Measurements from ENCODE around the gene TENM4.
"Not testable (repeated sequence)": the region's sequence is repeated elsewhere in the genome, so short reads cannot be mapped to it uniquely, and the experiment has no call there.

Gene TENM4

DNA sequence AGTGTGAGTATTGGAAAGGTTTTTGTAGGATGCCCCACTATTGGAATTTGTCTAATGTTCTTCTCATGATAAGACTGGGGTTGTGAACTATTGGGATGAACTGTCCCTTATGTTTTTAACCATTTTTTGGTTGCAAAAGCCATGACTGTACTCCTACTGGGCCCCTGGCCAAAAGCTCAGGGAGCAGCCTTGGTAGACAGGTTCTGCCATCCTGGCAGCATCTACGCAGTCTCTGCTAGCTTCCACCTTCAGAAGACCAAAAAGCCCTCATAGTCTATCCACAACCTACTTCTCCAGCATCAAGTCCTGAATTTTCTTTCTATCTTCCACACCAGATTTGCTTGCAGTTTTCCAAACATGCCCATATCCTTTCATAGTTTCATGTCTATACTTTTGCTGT is 211.8 kb downstream of the TENM4 start:
- ChIA-PET CTCF (no interaction called here), POLR2A (no interaction called here)
- TF ChIP-seq, protein P1, sequence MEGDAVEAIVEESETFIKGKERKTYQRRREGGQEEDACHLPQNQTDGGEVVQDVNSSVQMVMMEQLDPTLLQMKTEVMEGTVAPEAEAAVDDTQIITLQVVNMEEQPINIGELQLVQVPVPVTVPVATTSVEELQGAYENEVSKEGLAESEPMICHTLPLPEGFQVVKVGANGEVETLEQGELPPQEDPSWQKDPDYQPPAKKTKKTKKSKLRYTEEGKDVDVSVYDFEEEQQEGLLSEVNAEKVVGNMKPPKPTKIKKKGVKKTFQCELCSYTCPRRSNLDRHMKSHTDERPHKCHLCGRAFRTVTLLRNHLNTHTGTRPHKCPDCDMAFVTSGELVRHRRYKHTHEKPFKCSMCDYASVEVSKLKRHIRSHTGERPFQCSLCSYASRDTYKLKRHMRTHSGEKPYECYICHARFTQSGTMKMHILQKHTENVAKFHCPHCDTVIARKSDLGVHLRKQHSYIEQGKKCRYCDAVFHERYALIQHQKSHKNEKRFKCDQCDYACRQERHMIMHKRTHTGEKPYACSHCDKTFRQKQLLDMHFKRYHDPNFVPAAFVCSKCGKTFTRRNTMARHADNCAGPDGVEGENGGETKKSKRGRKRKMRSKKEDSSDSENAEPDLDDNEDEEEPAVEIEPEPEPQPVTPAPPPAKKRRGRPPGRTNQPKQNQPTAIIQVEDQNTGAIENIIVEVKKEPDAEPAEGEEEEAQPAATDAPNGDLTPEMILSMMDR (IDR thresholded peaks at IDR 0.05; ENCODE audit: control extremely low read depth, extremely low read depth, low read depth, missing control alignments) = no peak
- no peak for DNase-seq (ENCODE audit: extremely low spot score)

DNA sequence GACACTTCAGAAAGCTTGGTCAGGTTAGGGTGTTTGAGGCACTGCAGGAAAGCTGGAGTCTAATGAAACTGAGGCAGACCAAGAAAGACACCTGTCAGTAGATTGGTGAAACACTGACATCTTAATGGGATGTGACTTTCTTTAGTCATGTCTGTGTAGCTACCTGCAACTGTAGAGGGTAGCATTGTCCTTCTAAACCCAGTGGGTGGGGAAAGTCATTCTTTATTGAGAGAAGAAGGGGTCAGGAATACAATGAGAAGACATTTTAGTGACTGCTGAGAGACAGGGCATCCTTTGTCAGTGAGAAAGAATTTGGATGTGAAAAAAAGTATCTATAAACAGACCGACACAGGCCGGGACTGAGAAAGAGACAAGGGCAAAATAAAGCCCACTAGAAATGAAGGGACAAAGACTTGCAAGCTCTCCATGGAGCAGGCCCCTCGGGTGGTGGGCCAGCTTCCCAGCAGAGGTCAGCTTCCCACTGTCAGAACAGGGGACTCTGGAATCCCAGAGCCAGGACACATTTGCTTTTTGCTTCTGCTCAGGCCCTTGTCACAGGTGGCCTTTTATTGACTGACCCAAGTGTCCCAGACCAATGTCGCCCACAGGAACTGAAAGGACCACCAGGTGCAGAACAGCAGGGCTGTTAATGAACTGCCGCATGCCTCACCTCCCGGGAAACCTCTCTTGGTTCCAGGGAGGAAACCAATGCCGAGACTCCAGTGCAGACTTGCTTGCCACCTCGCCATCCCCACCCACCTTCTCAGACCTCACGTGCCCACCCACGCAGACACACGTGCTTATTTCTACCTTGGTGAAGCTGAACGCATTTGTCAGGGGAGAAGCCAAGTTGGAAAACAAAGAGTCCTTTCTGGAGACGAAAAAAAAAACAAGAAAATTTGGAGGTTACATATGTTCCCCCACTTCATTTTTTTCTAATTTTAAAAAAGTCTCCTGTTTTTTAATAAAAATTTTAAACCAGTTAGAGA is 212.8 kb downstream of the TENM4 start:
- TF ChIP-seq, protein P1 (IDR thresholded peaks at IDR 0.05; ENCODE audit: control extremely low read depth, extremely low read depth, low read depth, missing control alignments) = no peak
- ChIA-PET CTCF (no interaction called here), POLR2A (no interaction called here)
- no peak for DNase-seq (ENCODE audit: extremely low spot score)

DNA sequence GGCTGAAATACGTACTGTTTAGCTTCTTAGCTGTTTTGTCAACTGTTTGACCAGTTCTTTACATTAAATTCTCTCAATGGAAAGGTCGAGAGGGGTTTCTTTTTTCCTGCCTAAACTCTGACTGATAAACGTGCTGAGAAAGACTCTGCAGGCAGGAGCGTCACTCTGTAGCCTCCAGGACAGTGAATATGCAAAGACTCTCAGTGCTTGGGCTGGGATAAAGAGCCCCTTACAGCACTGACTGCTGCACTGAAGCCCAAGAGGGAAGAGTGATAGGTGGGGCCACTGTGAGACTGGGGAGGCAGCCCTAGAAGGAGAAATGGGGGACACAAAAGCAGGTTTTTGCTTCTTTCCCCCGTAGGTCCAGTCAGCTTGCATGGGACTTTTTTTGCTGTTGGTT is 213.5 kb downstream of the TENM4 start:
- POLR2A ChIA-PET = no interaction called here
- no peak for DNase-seq (ENCODE audit: extremely low spot score)
- TF ChIP-seq, protein P1 (IDR thresholded peaks at IDR 0.05; ENCODE audit: control extremely low read depth, extremely low read depth, low read depth, missing control alignments) = no peak
- CTCF ChIA-PET = no interaction called here

DNA sequence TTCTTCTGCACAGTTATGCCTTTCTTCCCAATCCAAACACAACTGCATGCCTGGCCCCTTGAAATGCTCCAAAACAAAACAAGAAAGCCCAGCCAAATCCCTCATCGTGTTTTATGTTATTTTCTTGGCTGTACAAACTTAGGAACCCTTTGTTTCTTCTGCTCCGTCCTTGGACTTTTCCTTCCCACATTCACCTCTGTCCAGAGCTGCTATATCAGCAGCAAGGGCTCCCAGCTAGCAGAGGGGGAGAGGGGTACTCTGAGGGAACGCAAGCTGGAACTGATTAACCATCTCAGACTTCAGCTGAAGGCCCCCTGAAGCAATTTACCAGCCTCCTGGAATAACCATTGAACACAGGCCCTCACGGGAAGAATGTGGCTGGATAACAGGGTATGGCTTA is 214.7 kb downstream of the TENM4 start:
- CTCF ChIA-PET = no interaction called here

DNA sequence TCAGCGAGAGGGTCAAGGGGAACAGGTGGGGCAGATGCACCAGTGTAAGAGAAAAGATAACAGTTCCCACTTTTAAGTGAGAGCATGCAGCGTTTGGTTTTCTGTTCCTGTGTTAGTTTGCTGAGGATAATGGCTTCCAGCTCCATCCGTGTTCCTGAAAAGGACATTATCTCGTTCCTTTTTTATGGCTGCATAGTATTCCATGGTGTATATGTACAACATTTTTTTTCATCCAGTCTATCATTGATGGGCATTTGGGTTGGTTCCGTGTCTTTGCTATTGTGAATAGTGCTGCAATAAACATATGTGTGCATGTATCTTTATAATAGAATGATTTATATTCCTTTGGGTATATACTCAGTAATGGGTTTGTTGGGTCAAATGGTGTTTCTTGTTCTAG is 218.7 kb downstream of the TENM4 start:
- DNase-seq (ENCODE audit: extremely low spot score); POLR2A ChIA-PET; CTCF ChIA-PET: not testable (repeated sequence)

More for the DNA sequence above, 214.7 kb downstream of the TENM4 start:
- POLR2A ChIA-PET = no interaction called here
- DNase-seq (ENCODE audit: extremely low spot score) = no peak
- TF ChIP-seq, protein P1 (IDR thresholded peaks at IDR 0.05; ENCODE audit: control extremely low read depth, extremely low read depth, low read depth, missing control alignments) = no peak

DNA sequence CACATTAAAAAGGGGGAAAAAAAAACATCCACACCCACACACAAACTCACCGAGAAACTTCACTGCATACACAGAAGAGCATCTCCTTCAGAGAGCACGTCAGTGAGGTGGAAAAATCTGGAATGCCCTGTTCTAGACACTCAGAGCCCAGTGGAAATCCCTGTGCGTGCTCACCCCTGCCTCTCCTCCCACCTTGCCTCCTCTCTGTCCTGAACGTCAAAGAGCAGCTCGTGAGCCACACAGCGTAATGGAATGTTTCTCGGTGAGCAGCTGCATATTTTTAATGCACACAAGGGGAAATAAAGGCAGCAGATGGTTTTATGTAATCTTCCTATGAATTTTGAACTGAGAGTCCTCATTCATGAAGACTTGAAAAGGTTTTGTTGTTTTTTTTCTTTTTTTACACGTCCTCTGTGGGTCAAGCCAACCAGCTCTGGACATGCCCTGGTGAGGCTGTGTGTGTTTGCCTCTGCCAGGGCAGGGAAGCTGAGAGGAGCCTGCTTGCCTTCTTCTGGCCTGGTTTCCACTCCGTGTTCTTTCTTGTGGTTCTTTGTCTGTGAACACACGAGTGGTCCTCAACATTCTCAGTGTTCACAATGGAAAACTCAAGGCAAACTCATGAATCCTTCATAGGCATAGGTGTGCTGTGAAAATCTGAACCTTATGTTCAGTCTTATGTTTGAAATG is 219.2 kb downstream of the TENM4 start:
- ChIA-PET CTCF (interaction anchor here (2.6 kb wide), 1 partner anchor 11 kb away, joined by 9 read pairs; no protein-coding TSS in a partner anchor), POLR2A (no interaction called here)
- TF ChIP-seq, protein P1 (IDR thresholded peaks at IDR 0.05; ENCODE audit: control extremely low read depth, extremely low read depth, low read depth, missing control alignments) = no peak
- no peak for DNase-seq (ENCODE audit: extremely low spot score)

DNA sequence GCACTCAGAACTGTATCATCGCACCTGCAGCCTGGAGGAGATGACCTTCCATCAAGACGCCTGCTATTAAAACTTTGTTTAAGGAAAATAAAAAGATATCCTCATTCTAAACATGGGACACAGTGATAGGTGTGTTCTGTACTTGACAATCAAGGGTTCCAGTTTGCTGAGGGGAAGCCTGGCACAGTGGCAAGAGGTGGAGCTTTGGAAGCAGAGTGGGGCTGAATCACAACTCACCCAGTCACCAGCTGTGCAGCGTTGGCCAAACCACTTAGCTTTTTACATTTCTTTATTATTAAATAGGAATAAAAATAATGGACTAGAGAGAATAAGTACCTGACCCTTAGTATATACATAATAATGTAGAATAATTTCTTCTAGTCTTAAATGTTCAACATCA is 220.7 kb downstream of the TENM4 start:
- CTCF ChIA-PET = interaction anchor here (2.6 kb wide), 1 partner anchor 13 kb away, joined by 9 read pairs; no protein-coding TSS in a partner anchor
- POLR2A ChIA-PET = no interaction called here
- no peak for DNase-seq (ENCODE audit: extremely low spot score)
- TF ChIP-seq, protein P1 (IDR thresholded peaks at IDR 0.05; ENCODE audit: control extremely low read depth, extremely low read depth, low read depth, missing control alignments) = no peak
